Measurements from ENCODE around the gene LRRC4. TPM values are rescaled to one million over a fixed set of nuclear protein-coding genes. Genes with fewer than 3 reads are reported as not detected.
A peak's percentile ranks its signal among the peaks of the same experiment; 100 is the strongest.

LRRC4 gene
- total RNA-seq, 1 experiment from 2014 or later = 1.4 TPM

DNA sequence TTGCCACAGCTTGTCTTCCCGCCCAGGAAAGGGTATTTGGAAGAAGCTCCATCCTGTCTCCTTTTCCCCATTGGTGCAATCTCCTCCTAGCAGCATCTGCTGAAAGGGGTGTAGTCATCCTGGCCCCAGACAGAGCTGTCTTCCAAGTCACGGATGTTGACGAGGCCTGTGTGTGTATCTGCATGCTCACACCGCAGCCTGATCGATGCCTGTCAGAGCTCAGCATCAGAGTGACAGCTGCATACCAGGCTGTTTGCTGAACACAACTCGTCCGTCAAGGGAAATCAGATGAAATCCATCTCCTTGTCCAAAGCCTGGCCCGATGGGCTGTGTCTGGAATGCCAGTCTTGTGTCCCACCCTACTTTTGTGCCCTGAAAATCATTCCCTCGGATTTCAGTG, 21.2 kb upstream of the LRRC4 start:
- Histone ChIP-seq H3K4me3 (no peak overlapping the region), H3K27ac (no peak overlapping the region), H3K9me3 (replicated peaks) (no peaks in the 10 kb centered on the region), H3K27me3 (replicated peaks) (no peaks in the 10 kb centered on the region), H3K4me1 (replicated peaks) (peaks cover 20% of the 10 kb centered on the region), H3K36me3 (peaks cover 3% of the 10 kb centered on the region; the same call in 1 of the 2 replicates)
- DNase-seq (ENCODE audit: low read depth in 1 of 2, low spot score in 2 of 2) = no peak

DNA sequence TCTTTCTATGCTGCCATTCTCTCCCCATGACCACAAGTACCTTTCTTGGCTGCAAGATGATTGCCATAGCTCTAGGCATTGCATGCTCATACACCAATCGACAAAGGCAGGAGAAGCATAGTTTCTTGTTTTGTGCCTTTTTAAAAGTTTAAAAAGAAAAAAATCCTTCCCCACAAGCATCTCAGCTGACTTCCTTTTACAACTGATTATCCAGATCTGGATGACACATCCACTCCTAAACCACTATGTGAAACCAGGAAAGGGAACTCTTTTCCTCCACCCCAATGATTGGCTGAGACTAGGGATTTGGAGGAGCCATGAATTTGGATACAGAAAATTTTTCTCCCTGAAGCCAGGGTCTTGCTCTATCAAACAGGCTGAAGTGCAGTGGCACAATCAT, 14.5 kb upstream of the LRRC4 start:
- H3K4me1 ChIP-seq (replicated peaks) = peaks cover 9% of the 10 kb centered on the region
- peaks cover 3% of the 10 kb centered on the region; the same call in 1 of the 2 replicates for H3K36me3 ChIP-seq
- H3K27ac ChIP-seq = no peak overlapping the region
- H3K4me3 ChIP-seq = no peak overlapping the region
- no peaks in the 10 kb centered on the region for H3K9me3 ChIP-seq (replicated peaks)
- no peak for DNase-seq (ENCODE audit: low read depth in 1 of 2, low spot score in 2 of 2)
- no peaks in the 10 kb centered on the region for H3K27me3 ChIP-seq (replicated peaks)

DNA sequence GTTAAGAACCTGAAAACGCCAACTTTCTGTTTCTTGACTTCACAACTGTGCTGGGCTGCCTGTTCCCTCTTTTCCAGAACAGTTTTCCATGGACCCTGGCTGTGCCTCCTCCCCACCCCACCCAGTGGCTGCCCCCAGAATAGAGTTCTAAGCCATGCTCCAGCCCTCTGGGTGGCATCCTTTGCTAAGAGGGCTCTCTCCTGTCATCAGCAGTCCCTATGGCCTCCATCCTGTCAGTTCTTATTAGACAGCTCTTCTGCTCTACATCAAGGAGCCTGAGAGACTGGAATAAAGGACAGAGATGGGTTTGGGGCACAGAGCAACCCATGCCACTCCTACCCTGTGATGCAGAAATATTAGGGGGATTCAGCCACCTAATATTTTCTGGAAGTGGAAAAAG, 13.9 kb upstream of the LRRC4 start:
- Histone ChIP-seq H3K27ac (no peak overlapping the region), H3K4me1 (replicated peaks) (peaks cover 11% of the 10 kb centered on the region), H3K27me3 (replicated peaks) (no peaks in the 10 kb centered on the region), H3K4me3 (no peak overlapping the region), H3K36me3 (peaks cover 3% of the 10 kb centered on the region; the same call in 1 of the 2 replicates), H3K9me3 (replicated peaks) (no peaks in the 10 kb centered on the region)
- no peak for DNase-seq (ENCODE audit: low read depth in 1 of 2, low spot score in 2 of 2)

DNA sequence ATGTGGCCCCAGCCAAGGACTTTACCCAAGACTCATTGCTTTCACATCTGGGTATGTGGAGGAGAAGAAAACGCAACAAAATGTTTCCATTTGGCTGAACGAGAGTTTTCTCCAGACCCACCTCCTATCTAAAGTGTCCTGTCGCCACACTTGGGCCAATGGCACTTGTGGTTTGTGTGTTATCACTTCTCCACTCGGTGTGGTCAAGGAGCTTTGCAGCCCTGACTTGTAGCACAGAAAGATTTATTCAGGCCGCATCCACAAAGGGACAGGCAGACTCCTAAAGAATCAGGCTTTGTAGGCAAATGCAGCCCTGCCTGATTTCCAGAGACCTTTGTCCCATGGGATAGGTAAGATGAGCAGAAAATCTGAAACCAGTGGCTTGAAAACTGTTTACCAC, 12.8 kb upstream of the LRRC4 start:
- Histone ChIP-seq H3K4me1 (replicated peaks) (peaks cover 11% of the 10 kb centered on the region), H3K4me3 (no peak overlapping the region), H3K27ac (no peak overlapping the region), H3K27me3 (replicated peaks) (no peaks in the 10 kb centered on the region), H3K36me3 (peaks cover 3% of the 10 kb centered on the region; the same call in 1 of the 2 replicates), H3K9me3 (replicated peaks) (no peaks in the 10 kb centered on the region)
- DNase-seq (ENCODE audit: low read depth in 1 of 2, low spot score in 2 of 2) = no peak

DNA sequence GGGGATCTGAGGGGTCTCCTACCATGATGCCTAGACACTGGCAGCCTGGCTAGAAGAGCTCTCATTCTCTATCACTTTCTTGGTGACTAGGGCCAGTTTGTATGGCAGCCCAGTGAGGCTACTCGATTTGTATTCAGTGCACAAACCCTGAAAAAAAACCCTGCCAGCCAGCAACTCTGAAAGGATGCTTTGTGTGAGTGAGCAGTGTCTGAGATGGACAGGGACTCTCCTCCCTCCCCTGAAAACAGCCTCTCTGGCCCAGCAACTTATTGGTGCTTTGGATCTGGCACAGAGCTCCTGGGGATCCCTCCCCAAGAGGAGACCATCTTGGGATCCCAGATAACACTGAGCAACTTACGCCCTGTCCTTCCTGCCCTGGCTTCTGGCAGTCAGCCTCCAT, 10.8 kb upstream of the LRRC4 start:
- H3K4me3 ChIP-seq = no peak overlapping the region
- H3K9me3 ChIP-seq (replicated peaks) = no peaks in the 10 kb centered on the region

DNA sequence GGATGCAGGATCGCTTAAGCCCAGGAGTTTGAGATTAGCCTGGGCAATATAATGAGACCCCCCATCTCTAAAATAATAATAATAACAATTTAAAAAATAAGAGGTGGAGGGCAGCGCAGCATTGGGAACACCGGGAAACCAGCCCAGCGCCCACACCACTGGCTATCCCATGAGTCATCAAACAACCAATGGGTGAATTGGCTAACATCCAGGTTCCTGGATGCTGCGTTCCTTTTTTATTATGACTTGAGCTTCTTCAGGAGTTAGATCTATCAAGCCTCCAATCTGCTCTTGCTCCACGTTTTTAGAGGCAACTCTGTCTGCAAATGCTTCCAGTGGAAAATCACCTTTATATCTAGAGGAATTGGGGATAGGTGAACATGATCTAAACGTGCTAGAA, 10.0 kb upstream of the LRRC4 start:
- Histone ChIP-seq H3K9me3 (replicated peaks) (no peaks in the 10 kb centered on the region), H3K4me3 (no peak overlapping the region), H3K4me1 (replicated peaks) (peaks cover 11% of the 10 kb centered on the region), H3K27ac (no peak overlapping the region), H3K27me3 (replicated peaks) (no peaks in the 10 kb centered on the region), H3K36me3 (peaks cover 3% of the 10 kb centered on the region; the same call in 1 of the 2 replicates)
- DNase-seq (ENCODE audit: low read depth in 1 of 2, low spot score in 2 of 2) = peak in 1 of 2 experiments; percentile 50

More for the DNA sequence above, 10.8 kb upstream of the LRRC4 start:
- Histone ChIP-seq H3K27me3 (replicated peaks) (no peaks in the 10 kb centered on the region), H3K4me1 (replicated peaks) (peaks cover 11% of the 10 kb centered on the region), H3K27ac (no peak overlapping the region), H3K36me3 (peaks cover 3% of the 10 kb centered on the region; the same call in 1 of the 2 replicates)
- DNase-seq (ENCODE audit: low read depth in 1 of 2, low spot score in 2 of 2) = no peak

DNA sequence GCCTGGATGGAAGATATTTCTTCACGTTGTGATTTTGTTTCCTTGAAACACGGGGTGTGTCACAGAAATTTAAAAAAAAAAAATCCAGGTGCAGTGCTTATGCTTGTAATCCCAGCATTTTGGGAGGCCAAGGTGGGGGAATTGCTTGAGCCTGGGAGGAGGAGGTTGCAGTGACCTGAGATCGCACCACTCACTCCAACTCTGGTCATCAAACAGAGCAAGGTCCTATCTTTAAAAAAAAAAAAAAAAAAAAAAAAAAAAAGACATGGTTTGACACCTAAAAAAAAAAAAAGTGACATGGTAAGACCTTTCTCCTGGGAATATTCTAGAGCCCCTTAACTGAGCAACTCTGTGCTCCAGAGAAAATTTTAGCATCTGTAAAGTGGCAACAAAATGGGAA, 9.0 kb upstream of the LRRC4 start:
- Histone ChIP-seq H3K9me3 (replicated peaks) (no peaks in the 10 kb centered on the region), H3K27ac (no peak overlapping the region), H3K36me3 (peaks cover 7% of the 10 kb centered on the region), H3K4me3 (no peak overlapping the region), H3K4me1 (replicated peaks) (peaks cover 11% of the 10 kb centered on the region), H3K27me3 (replicated peaks) (no peaks in the 10 kb centered on the region)
- DNase-seq (ENCODE audit: low read depth in 1 of 2, low spot score in 2 of 2) = no peak

DNA sequence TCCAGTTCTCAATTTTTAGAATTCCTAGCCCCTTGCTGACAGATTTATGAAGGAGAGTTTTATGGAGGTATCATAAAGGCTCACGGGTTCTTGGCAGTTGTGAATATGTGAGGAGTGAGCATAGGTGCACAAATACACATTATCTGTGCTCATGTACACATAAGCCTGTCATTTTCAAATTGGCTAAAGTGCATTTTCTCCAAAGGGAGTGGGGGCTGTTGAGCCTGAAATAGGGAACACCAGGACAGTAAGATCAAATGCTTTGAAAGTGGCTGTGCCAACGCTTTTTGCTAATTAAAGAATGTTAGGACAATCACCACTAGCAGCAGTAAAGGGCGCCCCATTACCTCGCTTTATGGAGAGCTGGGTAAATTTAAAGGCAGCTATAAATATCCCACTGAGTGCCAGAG, 8.3 kb upstream of the LRRC4 start:
- no peak for DNase-seq (ENCODE audit: low read depth in 1 of 2, low spot score in 2 of 2)
- no peaks in the 10 kb centered on the region for H3K27me3 ChIP-seq (replicated peaks)
- no peak overlapping the region for H3K4me3 ChIP-seq

DNA sequence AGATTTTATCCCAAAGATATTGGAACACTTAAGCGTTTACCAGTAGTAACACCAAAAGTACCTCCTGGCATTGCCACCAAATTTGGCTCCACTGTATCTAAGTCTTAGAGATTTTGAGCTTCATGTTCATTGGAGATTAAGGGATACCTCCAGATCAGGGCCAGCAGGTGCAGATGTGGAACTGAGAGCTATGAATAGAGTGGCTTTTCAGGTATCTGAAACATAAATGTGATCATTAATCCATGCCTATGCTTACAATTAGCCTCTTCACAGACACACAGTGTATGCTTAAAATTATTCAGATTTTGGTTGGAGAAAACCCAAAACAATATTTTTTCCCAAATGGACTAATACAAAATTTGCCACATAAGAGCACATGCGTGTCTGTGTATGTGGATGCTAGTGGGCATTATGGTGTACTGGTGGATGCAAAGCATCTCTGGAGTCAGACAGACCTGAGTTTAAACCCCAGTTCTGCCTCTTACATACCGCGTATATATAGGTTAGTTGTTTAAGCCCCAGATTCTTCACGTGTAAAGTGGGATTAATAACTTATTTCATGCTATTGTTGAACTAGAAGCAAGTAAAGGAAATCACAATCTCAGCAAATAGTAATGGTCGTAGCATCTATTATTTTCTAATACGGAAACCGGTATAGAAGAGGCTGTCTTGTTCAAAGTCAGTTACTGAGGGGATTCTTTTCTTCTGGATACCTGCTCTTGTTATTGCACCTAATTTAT, 6.8 kb upstream of the LRRC4 start:
- H3K4me1 ChIP-seq (replicated peaks) = peaks cover 11% of the 10 kb centered on the region
- H3K36me3 ChIP-seq = peaks cover 11% of the 10 kb centered on the region
- no peak for DNase-seq (ENCODE audit: low read depth in 1 of 2, low spot score in 2 of 2)
- no peaks in the 10 kb centered on the region for H3K27me3 ChIP-seq (replicated peaks)
- H3K27ac ChIP-seq = no peak overlapping the region
- H3K9me3 ChIP-seq (replicated peaks) = no peaks in the 10 kb centered on the region
- H3K4me3 ChIP-seq = no peak overlapping the region

More for the DNA sequence above, 8.3 kb upstream of the LRRC4 start:
- H3K9me3 ChIP-seq (replicated peaks) = no peaks in the 10 kb centered on the region
- H3K27ac ChIP-seq = no peak overlapping the region
- peaks cover 11% of the 10 kb centered on the region for H3K4me1 ChIP-seq (replicated peaks)
- peaks cover 11% of the 10 kb centered on the region for H3K36me3 ChIP-seq

DNA sequence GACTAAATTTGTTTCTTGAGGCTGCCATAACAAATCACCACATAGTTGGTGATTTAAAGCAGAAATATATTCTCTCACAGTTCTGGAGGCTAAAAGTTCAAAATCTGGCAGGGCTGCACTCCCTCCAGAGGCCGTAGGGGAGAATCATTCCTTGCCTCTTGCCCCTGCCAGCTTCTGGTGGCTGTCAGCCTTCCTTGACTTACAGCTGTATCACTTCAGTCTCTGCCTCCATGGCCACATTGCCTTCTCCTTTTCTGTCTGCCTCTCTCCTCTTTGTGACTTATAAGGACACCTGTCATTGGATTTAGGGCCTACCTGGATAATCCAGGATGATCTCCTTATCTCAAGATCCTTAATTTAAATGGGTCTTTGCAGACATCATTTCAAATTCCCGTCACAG, 5.8 kb upstream of the LRRC4 start:
- no peak for DNase-seq (ENCODE audit: low read depth in 1 of 2, low spot score in 2 of 2)
- Histone ChIP-seq H3K36me3 (peaks cover 11% of the 10 kb centered on the region; the same call in 1 of the 2 replicates), H3K9me3 (replicated peaks) (no peaks in the 10 kb centered on the region; the same call in 1 of the 2 replicates), H3K4me3 (no peak overlapping the region), H3K27ac (no peak overlapping the region), H3K27me3 (replicated peaks) (no peaks in the 10 kb centered on the region), H3K4me1 (replicated peaks) (peaks cover 17% of the 10 kb centered on the region)

DNA sequence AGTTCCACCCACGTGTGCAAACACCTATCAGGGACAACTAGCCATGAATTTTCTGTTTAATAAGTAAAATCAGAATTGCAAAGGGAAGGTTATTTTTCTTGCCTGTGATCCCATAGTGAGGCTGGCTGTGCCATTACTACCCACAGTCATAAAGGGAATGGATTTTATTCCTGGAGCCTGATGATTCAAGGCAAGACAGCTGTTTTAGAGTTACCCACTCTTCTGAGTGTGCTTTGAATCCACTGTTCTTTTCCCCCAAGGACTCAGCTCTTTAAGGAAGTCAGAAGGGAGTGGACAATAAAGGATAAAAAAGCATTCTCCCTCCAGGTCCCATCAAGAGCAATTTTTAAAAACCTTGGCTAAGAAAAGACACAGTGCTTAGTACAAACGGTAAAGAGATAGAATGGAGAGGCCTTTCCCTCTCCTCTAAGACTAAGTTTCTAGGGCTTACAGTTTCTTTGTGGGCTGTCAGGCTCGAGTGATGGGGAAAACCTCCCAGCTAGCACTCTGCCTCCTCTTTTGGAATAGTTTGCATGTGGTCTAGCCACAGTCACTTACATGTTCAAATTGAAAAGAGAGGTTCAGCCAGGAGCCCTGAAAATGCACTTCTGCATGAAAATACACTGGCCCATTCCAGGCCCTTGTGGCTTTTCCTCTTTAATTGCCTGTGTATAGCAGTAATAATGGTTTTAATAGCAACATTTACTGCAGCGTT, 5.1 kb upstream of the LRRC4 start:
- Histone ChIP-seq H3K27ac (no peak overlapping the region), H3K36me3 (peaks cover 9% of the 10 kb centered on the region; the same call in 1 of the 2 replicates), H3K27me3 (replicated peaks) (no peaks in the 10 kb centered on the region), H3K4me3 (no peak overlapping the region), H3K4me1 (replicated peaks) (peaks cover 17% of the 10 kb centered on the region), H3K9me3 (replicated peaks) (no peaks in the 10 kb centered on the region; the same call in 1 of the 2 replicates)
- no peak for DNase-seq (ENCODE audit: low read depth in 1 of 2, low spot score in 2 of 2)

DNA sequence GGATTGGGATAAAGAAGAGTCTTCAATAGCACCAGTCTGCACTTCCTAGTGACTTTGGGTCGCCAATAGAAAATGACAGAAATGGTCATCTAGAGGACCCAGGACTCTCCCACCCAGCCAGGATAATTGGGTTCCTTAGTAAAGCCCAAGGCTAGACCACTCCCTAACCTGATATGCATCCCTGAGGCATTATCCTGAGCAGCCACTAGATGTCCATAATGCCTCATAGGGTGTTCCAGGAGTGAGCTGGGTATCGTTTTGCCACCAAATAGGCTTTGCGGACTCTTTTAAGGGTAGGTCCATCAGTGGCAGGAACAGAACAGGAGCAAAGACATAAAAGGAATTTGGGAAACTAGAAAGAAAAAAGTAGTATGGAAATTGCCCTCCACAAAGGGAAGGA, 4.5 kb upstream of the LRRC4 start:
- H3K27me3 ChIP-seq (replicated peaks) = no peaks in the 10 kb centered on the region
- H3K4me1 ChIP-seq (replicated peaks) = peaks cover 15% of the 10 kb centered on the region
- peaks cover 9% of the 10 kb centered on the region; the same call in 1 of the 2 replicates for H3K36me3 ChIP-seq
- DNase-seq (ENCODE audit: low read depth in 1 of 2, low spot score in 2 of 2) = no peak
- H3K27ac ChIP-seq = no peak overlapping the region
- no peaks in the 10 kb centered on the region; the same call in 1 of the 2 replicates for H3K9me3 ChIP-seq (replicated peaks)
- H3K4me3 ChIP-seq = no peak overlapping the region

DNA sequence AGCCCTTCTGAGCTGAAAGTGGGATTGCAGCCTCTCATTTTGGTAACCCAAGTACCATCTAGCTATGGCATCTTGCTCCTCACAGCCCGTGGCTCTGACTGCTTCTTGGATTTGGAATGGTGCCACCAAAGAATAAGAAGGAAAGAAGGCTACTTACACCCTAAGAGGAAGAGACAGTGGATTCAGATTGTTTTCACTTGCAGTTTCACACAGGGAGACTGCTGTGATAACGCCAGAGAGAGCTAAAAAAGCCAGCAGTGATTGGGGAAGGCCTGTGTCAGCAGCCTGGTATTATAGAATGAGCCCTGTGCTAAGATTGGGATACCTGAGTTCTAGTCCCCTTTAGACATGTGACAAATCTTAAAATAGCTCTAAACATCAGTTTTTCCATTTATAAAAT, 3.6 kb upstream of the LRRC4 start:
- no peak overlapping the region for H3K27ac ChIP-seq
- H3K9me3 ChIP-seq (replicated peaks) = no peaks in the 10 kb centered on the region; the same call in 1 of the 2 replicates
- no peak for DNase-seq (ENCODE audit: low read depth in 1 of 2, low spot score in 2 of 2)
- no peak overlapping the region for H3K4me3 ChIP-seq
- H3K27me3 ChIP-seq (replicated peaks) = no peaks in the 10 kb centered on the region
- peaks cover 13% of the 10 kb centered on the region for H3K4me1 ChIP-seq (replicated peaks)
- H3K36me3 ChIP-seq = peaks cover 9% of the 10 kb centered on the region; the same call in 1 of the 2 replicates

DNA sequence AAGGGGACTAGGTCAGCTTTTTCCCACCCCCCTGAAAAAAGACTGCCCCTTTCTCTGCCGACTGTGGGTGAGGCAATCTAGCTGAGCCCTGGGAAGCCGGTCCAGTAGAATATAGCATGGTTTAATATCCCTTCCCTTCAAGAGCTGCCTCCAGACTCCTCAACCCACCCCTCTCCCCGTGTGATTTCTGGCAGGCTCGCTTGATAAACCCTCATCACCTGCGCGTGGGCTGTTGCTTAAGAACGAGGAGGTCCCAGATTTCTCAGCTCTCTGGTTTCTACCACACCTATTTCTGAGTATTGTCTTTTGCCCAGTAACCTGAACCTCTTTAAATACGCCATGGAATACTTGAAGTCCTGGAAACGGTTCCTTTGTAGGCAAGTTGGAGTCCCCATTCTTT, 2.0 kb upstream of the LRRC4 start:
- peaks cover 13% of the 10 kb centered on the region for H3K36me3 ChIP-seq
- no peaks in the 10 kb centered on the region; the same call in 1 of the 2 replicates for H3K9me3 ChIP-seq (replicated peaks)
- no peaks in the 10 kb centered on the region for H3K27me3 ChIP-seq (replicated peaks)
- H3K4me1 ChIP-seq (replicated peaks) = peaks cover 13% of the 10 kb centered on the region
- H3K27ac ChIP-seq = no peak overlapping the region
- DNase-seq (ENCODE audit: low read depth in 1 of 2, low spot score in 2 of 2) = no peak
- H3K4me3 ChIP-seq = no peak overlapping the region
